PFSK-1 (cell line): ENCODE measurements around the gene PDCD6IP. TPM values are rescaled to one million over a fixed set of nuclear protein-coding genes. Genes with fewer than 3 reads are reported as not detected.

Experiments
- FOXP2 ChIP-seq: optimal IDR thresholded peaks from 2 replicates; pipeline ENCODE3; 2011; ENCODE audit warnings: borderline replicate concordance, control low read depth, inconsistent platforms; ENCODE audit not compliant: insufficient read depth; ENCODE audit errors: extremely low read length, extremely low read depth
- POLR2AphosphoS5 ChIP-seq: IDR thresholded peaks from 2 replicates; pipeline ENCODE4 v1.6.1; 2012; ENCODE audit warnings: low read depth, mild to moderate bottlenecking, control low read depth, low read length, moderate library complexity
- REST ChIP-seq, 2 experiments: IDR thresholded peaks; 2 replicates each; pipeline versions ENCODE4 v1.6.1 to v1.8.0; 2011 to 2012; ENCODE audit warnings: low read depth in 2 of 2, low read length in 2 of 2, control low read depth in 1 of 2, inconsistent platforms in 1 of 2, mild to moderate bottlenecking in 1 of 2, moderate library complexity in 1 of 2; ENCODE audit not compliant: insufficient read depth in 1 of 2
- SIN3A ChIP-seq: IDR thresholded peaks from 2 replicates; pipeline ENCODE4 v1.6.1; 2012; ENCODE audit warnings: mild to moderate bottlenecking, low read length, moderate library complexity, borderline replicate concordance; ENCODE audit not compliant: insufficient read depth
- TAF1 ChIP-seq: IDR thresholded peaks from 2 replicates; pipeline ENCODE4 v1.6.1; 2012; ENCODE audit warnings: low read length, control low read depth, borderline replicate concordance; ENCODE audit not compliant: insufficient read depth
- polyA plus RNA-seq: library from polyadenylated mRNA; unstranded; fragments of >200 nt; gene quantifications from one replicate; pipeline ENCODE4 v1.2.1, GENCODE V29; 2012; ENCODE audit warnings: low read depth, missing spikeins; ENCODE audit not compliant: insufficient read length

The PDCD6IP gene
- polyA plus RNA-seq = 131 TPM

- TF ChIP-seq POLR2AphosphoS5 (peak; percentile 97), REST (IDR thresholded peaks at IDR 0.05; ENCODE audit: insufficient read depth in 1 of 2, low read depth in 2 of 2, low read length in 2 of 2) (no peak; a peak in 1 of 4 replicates), FOXP2 (peak; percentile 55), SIN3A (peak; percentile 80; the same call in 1 of the 2 replicates), TAF1 (peak; percentile 87)
Observed at GRCh38 chr3:33798418-33799201, at the start of gene PDCD6IP. Gene PDCD6IP, plus strand, starts transcription at chr3:33798630. Its CDS starts 99 bp downstream, at chr3:33798729.

- TF ChIP-seq TAF1 = no peak
- no peak for TF ChIP-seq FOXP2
- TF ChIP-seq REST (IDR thresholded peaks at IDR 0.05; ENCODE audit: insufficient read depth in 1 of 2, low read depth in 2 of 2, low read length in 2 of 2) = no peak
- TF ChIP-seq POLR2AphosphoS5 = no peak
- TF ChIP-seq SIN3A = no peak
Observed at GRCh38 chr3:33749546-33750210, 48.8 kb upstream of the PDCD6IP start.

GRCh38 chr3:33750211-33750548 lies 48.2 kb upstream of the PDCD6IP start:
- no peak for TF ChIP-seq POLR2AphosphoS5
- no peak for TF ChIP-seq SIN3A
- TF ChIP-seq REST (IDR thresholded peaks at IDR 0.05; ENCODE audit: insufficient read depth in 1 of 2, low read depth in 2 of 2, low read length in 2 of 2) = no peak
- TF ChIP-seq TAF1 = no peak
- TF ChIP-seq FOXP2 = no peak

- TF ChIP-seq FOXP2 (no peak), POLR2AphosphoS5 (no peak), SIN3A (no peak), REST (IDR thresholded peaks at IDR 0.05; ENCODE audit: insufficient read depth in 1 of 2, low read depth in 2 of 2, low read length in 2 of 2) (no peak), TAF1 (no peak)
Observed at GRCh38 chr3:33751336-33751735, 47.1 kb upstream of the PDCD6IP start.

- no peak for TF ChIP-seq TAF1
- no peak for TF ChIP-seq REST (IDR thresholded peaks at IDR 0.05; ENCODE audit: insufficient read depth in 1 of 2, low read depth in 2 of 2, low read length in 2 of 2)
- TF ChIP-seq SIN3A = no peak
- TF ChIP-seq POLR2AphosphoS5 = no peak
- no peak for TF ChIP-seq FOXP2
Observed at GRCh38 chr3:33758281-33758680, 40.1 kb upstream of the PDCD6IP start.
